Stimulated activated CD4-positive, alpha-beta T cell treated with anti-CD3 and anti-CD28 coated beads, Interleukin-1b, Interleukin-23, amount 100 ng/mL, for 1 hour (primary cell): ENCODE measurements around the gene SLC7A14.
A peak's percentile ranks its signal among the peaks of the same experiment; 100 is the strongest.
"Not testable (repeated sequence)": the region's sequence is repeated elsewhere in the genome, so short reads cannot be mapped to it uniquely, and the experiment has no call there.

Experiments used
- DNase-seq, 2 donors: peaks; one replicate each; pipeline ENCODE4 v3.0.0-alpha.2; 2020; ENCODE audit warnings: low read depth in 2 of 2

SLC7A14 gene

DNA sequence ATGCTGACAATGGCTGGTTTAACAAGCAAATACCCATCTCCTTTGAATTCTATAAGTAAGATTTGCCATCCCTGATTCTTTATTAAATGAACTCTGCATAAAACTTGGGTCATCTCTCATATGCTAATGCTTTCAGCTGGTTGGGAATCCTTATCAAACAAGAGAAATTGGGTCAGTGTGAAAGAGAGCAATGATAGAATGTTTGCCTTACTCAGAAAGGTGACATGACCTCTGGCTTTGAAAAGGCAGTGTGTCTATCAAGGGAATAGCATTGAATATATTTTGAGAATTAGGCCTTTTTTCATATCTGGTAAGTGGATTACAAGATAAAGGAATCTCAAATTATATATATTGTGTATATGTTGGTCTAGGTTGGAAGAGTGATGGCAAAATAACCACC lies 8.7 kb upstream of the SLC7A14 start:
- DNase-seq: no peak

DNA sequence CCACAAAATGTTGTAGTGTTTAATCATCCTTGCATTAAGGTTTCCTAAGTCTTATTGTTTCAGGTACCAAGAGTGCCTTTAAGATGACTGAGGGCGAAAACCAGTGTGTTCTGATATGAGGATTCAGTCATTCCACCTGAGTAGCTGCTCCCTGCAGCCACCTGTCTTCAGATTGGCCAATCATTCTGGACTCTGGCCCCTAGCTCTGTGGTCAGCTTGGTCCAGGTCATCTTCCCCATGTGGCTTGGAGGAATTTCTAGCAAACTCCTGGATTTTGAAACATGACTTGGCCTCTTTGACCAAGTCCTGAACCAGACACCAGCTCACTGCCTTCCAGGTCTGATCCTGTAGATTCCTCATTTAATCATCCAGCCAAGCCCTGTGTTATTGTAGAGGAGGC lies 7.8 kb upstream of the SLC7A14 start:
- DNase-seq: no peak

DNA sequence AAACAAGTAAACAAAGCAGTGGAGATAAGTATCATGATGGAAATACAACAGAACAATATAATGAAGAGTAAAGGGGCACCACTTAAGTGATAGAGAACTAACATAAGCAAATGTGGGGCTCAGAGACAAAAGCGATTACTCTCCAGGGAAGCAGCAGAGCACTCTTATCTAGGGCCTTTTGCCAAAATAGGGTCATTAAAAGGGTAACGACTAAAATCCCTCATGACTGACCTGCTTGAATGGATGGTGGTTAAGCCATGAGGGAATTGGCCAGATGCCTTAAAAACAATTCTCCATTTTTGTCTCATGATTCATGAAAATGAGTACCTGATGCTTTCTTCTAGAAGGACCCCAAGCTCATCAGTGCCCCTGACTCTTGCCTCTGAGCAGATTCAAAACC lies 3.2 kb upstream of the SLC7A14 start:
- no peak for DNase-seq

DNA sequence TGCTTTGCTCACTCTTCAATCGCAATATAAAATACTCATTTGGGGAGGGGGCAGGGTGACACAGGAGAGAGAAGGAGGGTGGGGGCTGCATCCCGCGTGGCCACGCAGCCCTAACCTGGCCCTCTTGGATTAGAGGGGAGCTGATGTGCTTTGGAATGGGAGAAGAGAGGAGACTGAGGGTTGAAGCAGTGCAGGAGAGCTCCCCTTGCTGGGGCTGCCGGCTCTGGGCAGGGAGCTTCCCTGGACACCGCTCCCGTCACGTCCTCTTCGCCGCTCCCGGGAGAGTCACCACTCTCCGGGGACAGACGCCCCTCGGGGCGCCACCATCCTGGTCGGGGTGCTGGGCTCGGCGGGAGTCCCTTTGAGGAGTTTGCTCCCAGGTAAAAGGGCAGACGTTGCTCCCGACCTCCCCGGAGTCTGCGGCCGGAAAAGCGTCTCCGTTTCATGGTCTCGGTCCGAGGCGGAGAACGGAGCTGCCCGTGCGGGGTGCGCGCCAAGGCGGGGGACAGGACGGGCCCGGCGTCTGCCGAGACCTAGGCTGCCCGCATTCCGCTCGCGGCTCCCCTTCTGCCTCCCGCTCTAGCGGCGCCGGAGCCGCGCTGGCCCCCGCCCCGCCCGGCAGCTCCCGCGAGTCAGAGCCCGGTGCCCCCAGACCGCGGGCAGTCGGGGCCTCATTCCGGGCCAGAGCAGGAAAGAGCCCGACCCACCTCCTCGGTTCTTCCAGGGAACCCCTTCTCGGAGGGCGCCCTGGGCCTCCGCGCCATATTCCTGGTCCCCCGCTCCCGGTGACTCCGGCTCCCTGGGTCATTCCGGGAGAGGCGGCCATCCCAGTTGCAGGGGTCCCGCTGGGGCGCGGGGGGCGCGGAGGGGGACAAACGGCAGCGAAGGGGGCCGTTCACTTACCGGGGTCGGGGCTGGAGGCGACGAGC lies 603 bp downstream of the SLC7A14 start:
- no peak for DNase-seq

DNA sequence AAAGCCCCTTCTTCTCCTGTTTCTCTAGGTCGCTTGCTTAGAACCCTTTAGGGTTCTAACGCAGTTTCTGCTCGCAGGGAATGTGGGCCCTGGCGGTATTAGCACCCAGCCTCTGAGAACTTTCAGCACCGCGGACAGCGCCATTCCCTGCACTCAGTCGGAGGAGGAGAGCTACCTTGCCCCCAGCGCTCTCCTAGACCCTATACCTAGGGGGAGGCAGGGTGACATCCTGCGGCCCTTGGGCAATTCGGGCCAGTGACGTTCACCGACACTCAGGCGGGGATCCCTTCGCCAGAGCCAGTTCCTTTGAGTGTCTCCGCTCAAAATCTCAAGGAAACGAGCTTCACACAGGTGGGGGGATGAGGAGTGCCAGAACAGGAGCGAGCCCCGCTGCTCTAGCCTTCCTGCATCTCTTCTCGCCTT lies 1.3 kb downstream of the SLC7A14 start:
- peak in 1 of 2 donors; percentile 5 for DNase-seq

DNA sequence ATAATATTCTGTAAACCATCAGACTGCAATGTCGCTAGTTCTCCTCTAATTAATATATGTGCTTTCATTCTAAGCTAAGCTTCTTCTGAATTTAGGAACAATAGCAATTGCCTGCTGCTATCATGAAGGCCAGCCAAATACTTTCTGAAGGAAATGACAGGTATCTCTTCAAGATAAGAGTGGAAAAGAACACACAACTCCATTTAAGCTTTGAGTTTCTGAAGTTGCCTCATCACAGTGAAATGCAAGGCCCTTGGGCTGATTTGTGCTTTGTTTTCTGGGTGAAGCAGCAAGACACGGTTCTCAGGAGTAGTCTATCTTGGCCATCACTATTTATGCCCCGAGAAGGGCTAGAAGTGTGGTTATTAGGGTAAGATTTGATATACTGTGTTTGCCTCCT lies 6.2 kb downstream of the SLC7A14 start:
- DNase-seq: no peak

DNA sequence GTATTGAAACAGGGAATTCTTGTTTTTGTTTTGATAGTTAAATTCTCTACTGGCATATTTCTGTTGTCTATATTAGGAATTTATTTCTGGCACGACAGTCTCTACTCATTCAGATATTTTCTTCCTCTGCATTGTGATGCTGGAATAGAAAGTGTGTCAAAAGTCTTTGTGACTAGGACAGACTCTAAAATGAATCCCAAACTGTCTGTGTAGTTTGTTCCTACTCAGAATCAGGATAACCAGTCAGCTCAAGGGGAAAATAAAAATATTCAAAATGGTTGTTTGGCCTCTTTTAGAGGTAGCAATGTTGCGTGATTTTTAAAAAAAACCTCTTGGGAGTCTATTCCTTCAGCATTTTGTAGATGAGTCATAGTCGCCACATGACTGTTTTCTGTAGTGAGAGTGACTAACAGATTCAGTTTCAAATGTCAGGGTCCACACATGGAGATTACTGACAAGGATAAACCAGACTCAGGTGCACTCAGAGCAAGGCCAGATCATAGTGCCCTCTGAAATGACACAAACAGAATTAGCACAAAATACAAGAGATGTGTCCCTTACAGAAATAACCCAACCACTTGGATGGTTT lies 13.1 kb downstream of the SLC7A14 start:
- DNase-seq: no peak

DNA sequence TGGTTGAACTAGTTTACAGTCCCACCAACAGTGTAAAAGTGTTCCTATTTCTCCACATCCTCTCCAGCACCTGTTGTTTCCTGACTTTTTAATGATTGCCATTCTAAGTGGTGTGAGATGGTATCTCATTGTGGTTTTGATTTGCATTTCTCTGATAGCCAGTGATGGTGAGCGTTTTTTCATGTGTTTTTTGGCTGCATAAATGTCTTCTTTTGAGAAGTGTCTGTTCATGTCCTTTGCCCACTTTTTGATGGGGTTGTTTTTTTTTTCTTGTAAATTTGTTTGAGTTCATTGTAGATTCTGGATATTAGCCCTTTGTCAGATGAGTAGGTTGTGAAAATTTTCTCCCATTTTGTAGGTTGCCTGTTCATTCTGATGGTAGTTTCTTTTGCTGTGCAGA lies 18.3 kb downstream of the SLC7A14 start:
- not testable (repeated sequence) for DNase-seq

DNA sequence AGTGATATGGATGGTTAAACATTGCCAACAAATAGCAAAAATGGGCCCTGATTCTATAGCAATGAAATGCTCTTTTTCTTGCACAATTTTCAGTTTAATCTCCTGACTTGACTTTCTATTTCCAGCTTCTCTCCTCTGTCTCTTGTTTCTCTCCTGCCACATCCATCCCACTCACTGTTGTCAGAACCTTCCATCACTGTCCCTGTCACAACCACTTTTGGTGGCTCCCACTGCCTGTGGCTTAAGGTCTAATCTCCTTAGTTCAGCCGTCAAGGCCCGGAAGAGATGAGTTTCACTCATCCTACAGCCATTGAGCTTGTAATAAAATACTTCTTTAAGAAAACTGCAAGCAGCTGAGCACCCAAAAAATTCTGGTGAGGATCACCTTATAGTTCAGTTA lies 19.5 kb downstream of the SLC7A14 start:
- DNase-seq: no peak

DNA sequence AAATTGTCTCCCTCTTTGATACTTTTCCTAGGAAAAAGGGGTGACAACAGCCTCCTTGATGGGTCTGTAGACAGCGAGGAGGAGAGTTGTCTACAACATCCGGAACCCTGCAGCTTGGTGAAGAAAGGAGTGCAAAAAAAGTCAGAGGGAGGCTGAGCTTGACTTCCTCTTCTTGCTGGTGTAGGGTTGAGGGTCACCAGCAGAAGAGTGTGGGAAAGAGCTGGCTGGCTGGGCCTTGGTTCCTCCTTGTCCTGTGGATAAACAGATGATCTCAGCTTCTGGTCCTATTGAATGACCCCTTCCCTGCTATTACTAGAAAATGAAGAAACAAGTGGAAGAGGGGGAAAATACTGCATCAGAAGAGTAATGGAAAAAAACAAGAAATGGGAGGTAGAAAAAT lies 20.4 kb downstream of the SLC7A14 start:
- no peak for DNase-seq

DNA sequence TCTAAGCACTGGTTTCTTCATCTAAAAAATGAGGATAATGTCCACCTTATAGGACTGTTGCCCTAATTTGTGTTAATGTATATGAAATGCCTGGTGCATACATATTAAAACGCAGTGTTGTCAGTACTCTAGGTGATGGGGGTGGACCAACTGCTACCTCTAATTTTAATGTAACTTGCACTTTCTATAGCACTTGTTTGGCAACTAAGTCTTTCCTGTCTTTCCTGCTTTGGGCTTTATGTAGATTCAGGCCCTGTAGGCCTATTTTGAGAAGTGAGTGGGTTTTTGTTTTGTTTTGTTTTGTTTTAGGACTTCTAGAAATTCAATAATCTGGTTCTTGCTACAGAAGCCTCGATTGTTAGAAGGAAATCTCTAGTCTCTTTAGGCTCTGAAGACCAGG lies 21.2 kb downstream of the SLC7A14 start:
- DNase-seq: no peak

DNA sequence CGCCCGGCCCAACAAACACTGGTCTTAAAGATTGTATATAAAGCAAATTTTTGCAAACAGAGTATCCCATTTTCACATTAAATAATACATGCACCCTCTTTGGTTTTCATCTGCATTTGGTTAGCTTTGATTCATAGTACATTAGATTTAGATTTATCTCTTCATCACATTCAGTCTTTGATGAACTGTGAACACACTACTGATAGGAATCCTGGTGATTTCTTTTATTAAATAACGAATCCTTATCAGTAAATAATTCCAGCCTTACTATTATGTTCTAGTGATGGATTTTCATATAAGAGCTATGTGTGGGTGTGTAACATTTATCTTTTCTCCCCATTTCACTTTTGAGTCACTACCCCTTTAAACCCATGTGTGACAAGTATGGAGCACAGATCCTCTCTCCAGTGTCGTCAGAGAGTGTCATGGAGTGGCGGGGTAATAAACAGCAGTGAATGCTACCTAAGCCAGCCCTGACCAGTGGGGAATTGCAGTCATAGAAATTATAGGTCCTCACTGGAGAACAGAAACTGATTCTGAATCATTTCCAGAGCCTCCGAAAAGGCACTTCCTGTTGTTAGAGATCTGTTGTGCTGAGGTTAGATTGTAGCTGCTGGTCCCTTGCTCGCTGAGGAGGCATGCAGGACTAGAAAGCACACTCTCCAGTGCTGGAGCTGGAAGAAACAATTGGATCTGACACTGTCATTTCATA lies 22.0 kb downstream of the SLC7A14 start:
- no peak for DNase-seq

DNA sequence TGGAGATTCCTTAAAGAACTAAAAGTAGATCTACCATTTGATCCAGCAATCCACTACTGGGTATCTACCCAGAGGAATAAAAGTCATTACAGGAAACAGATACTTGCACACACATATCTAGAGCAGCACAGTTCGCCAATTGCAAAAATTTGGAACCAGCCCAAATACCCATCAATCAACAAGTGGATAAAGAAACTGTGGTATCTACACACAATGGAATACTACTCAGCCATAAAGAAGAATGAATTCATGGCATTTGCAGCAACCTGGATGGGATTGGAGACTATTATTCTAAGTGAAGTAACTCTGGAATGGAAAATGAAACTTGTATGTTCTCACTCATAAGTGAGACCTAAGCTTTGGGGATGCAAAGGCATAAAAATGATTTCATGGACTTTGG lies 23.8 kb downstream of the SLC7A14 start:
- no peak for DNase-seq

DNA sequence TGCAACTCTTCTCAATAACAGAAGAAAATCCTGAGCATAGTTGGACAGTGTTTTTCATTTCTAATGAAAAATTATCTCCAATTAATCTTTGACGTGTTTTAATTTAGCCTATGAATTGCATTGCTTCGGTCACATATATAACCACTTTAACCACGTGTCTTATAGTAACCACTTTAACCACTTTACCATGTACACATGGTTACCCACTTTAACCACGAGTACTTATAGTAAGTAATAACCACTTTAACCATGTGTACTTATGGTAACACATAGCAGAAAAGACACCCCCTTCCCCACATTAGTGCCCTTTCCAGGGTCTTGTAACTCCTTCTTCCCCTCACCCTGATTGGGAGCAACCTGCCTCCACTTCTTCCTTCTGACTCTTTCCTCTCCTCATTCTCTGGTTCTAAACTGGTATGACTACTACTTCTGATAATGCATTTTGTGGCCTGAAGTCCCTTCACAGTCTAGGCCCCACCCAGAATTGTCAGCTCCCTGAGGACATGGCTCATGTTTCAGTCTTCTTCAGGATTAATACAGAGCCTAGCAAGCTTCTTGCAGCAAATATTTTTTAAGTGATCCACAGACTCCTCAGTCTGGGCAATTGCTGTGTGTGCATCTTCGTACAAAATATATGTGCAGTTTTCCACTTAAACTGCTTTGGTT lies 25.0 kb downstream of the SLC7A14 start:
- no peak for DNase-seq

DNA sequence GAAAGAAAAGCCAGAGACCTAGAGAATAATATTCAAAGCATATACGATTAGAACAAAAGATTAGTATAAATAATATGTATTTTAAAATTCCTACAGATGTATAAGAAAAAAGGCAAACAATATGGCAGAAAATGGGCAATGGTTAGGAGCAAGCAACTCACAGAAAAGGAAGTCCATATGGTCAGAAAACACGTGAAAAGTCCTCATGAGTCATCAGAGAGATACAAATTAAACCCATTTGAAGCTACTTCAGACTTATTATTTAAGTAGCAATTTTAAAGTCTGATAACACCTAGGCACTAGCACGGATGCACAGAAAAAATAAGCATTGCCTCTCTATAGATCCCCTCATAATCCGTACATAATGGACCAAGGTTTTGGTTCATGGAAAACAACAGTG lies 25.6 kb downstream of the SLC7A14 start:
- no peak for DNase-seq

DNA sequence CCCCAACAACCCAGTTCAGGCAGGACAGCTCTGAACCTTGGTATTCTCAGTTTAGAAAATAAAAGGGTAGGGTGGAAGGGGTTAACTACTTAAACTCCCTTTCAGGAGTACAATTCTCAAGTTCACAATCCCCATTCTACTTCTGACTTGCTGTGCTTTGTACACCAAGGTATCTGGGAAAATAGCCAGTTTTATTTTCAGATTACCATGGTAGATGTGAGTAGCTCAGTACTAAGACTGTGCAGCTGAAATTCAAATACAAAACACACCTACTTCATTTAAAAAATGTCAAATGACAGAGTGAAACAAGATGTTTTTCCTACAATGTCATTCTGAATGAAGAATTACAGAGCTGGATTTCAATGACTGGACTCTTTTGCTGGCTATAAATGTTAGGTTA lies 27.4 kb downstream of the SLC7A14 start:
- no peak for DNase-seq

DNA sequence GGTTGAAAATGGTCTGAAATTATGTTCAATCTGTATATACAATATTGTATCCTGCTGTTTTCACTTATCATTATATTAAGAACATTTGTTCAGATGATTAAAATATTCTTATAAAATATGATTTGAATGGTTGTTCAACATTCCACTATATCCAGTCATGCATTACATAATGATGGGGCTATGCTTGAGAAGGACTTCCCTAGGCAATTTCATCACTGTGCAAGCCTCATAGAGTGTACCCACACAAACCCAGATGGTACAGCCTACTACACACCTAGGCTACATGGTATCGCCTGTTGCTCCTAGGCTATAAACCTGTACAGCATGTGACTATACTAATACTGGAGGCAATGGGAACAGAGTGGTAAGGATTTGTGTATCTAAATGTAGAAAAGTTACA lies 30.5 kb downstream of the SLC7A14 start:
- DNase-seq: no peak

DNA sequence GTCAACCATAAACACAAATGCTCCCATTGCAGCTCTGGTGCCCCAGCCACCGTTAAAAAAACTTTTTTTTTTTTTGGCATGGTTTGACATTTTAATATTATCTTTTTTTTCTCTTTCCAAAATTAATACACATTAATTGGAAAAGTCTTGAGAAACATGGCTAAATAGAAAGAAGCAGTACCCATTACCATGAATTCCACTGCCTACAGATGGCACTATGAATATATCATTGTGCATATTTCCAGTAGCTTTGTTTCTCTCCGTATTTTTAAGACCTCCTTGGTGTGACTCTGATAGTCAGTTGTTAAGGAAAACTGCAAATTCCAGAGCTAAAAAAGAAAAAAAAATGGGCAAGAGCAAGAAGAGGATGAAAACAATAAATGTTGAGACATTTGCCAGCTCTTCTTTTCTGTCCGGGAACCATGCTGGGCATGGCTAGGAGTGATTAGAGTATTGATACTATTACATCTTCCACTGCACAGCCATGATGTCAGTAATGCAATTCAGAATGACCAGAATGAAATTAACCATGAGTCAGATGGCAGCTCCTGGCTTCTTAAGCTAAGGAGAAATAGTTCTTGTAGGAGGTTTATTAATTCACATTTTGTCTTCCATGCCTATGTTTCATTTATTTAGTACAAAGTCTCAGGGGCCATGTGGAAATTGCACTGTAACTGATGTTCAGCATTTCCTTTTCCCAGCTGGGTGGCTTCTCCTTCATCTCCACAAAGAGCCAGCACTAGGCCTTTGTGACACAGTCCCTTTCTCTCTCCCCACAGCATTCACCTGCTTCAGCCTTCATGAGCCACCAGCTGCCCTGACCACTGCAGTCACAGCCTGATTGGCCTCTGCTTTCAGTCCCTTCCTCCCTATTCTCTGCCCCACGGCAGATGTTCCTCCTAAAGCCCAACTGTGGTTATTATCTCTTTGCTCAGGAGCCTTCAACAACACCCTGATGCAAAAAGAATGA lies 31.8 kb downstream of the SLC7A14 start:
- no peak for DNase-seq

DNA sequence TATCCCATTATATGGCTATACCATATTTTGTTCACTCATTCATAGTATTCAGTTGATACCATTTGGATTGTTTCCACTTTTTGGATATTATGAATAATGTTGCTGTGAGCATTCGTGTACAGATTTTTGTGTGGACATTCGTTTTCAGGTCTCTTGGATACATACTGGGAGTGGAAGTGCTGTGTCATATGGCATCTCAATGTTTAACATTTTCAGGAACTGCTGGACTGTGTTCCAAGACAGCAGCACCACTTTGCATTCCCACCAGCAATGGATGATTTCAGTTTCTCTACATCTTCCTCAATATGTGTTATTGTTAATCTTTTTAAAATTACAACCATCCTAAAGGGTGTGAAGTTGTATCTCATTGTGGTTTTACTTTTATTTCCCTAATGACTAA lies 34.6 kb downstream of the SLC7A14 start:
- no peak for DNase-seq

DNA sequence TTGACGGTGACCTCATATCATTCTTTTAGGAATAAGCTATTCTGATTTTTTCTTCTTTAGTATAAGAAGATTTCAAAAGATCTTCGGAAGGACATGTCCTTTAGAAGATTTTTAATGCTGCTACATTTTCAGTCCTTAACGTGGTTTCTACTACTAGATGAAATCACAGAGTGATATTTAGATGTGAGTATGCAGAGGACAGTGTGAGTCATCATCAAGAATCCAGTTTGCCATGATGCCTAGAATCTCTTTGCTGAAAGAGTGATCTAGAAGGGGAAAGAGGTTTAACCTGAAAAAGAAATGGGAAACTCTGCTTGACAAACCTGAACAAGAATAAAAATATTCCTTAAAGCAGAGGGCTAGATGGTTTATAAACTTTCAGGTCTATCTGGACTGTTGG lies 43.2 kb downstream of the SLC7A14 start:
- no peak for DNase-seq

DNA sequence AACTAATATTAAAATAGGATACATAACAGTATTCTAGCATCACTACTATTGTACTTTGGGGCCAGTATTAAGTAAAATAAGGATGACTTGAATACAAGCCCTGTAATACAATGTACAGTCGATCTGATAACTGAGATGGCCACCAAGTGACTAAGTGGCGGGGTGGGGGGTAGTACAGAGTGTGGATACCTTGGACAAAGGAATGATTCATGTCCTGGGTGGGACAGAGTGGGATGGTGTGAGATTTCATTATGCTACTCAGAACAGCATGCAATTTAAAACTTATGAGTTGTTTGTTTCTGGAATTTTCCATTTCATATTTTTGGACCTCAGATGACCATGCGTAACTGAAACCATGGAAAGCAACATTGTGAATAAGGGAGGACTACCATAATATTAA lies 46.0 kb downstream of the SLC7A14 start:
- no peak for DNase-seq
